ENCODE data around the gene ZNF823.

The ZNF823 gene

DNA sequence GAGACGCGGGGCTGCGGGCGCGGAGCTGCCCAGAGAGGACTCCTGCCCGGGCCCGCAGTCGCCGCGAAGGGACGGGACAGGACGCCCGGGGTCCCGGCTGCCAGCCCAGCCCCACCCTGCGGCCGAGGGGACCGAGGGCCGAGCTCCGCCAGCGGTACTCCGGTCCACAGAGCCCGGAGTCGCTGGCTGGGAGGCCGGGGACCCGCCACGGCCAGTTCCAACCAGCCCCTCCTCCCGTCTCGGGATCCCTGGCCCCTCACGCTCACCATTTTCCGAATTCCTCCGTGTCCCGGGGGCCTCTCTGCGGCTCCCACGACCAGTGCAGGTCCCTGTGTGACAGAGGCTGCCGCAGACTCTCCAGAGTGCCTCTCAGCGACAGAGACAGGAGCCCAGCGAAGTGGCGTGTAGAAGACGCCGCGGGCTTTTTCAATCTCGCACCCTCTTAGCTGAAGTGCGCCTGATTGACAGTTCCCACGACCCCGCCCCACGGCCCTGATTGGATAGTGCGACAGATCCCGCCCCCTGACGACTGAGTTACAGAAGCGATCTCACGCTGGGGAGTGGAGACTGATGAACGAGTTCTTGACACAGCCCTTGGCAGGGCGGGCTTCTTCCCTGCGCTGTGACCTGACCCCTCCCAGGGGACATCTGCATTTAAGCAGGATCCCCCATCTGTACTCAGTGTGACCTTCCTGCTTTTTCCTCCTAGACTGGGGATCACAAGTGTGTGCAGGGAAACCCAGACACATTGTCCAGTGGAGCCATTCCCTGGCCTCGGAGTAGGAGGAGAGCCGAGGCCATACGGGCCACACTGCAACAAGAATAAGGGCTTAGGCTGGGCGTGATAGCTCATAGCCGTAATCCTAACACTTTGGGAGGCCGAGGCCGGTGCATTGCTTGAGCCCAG is 44.0 kb downstream of the ZNF823 start:
- Histone ChIP-seq H3K27me3 (ENCODE audit: insufficient read depth, poor library complexity, severe bottlenecking) (no peaks in the 10 kb centered on the region), H3K4me3 (replicated peaks; ENCODE audit: insufficient read depth, low read length) (no peak overlapping the region), H3K27ac (replicated peaks) (peak overlapping the region; percentile 43)
- peak in 1 of 2 experiments; percentile 90 for DNase-seq (ENCODE audit: low read depth in 1 of 2, low spot score in 1 of 2)
- TF ChIP-seq, protein P1, sequence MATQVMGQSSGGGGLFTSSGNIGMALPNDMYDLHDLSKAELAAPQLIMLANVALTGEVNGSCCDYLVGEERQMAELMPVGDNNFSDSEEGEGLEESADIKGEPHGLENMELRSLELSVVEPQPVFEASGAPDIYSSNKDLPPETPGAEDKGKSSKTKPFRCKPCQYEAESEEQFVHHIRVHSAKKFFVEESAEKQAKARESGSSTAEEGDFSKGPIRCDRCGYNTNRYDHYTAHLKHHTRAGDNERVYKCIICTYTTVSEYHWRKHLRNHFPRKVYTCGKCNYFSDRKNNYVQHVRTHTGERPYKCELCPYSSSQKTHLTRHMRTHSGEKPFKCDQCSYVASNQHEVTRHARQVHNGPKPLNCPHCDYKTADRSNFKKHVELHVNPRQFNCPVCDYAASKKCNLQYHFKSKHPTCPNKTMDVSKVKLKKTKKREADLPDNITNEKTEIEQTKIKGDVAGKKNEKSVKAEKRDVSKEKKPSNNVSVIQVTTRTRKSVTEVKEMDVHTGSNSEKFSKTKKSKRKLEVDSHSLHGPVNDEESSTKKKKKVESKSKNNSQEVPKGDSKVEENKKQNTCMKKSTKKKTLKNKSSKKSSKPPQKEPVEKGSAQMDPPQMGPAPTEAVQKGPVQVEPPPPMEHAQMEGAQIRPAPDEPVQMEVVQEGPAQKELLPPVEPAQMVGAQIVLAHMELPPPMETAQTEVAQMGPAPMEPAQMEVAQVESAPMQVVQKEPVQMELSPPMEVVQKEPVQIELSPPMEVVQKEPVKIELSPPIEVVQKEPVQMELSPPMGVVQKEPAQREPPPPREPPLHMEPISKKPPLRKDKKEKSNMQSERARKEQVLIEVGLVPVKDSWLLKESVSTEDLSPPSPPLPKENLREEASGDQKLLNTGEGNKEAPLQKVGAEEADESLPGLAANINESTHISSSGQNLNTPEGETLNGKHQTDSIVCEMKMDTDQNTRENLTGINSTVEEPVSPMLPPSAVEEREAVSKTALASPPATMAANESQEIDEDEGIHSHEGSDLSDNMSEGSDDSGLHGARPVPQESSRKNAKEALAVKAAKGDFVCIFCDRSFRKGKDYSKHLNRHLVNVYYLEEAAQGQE (IDR thresholded peaks at IDR 0.05; ENCODE audit: insufficient replicate concordance, low read depth) = no peak
- peak; percentile 49; the same call in 1 of the 2 replicates for TF ChIP-seq POLR2AphosphoS5 (IDR thresholded peaks at IDR 0.05; ENCODE audit: low read depth)
- TF ChIP-seq SPI1 (IDR thresholded peaks at IDR 0.05; ENCODE audit: borderline replicate concordance, low read depth) = no peak
- TF ChIP-seq, protein P2, sequence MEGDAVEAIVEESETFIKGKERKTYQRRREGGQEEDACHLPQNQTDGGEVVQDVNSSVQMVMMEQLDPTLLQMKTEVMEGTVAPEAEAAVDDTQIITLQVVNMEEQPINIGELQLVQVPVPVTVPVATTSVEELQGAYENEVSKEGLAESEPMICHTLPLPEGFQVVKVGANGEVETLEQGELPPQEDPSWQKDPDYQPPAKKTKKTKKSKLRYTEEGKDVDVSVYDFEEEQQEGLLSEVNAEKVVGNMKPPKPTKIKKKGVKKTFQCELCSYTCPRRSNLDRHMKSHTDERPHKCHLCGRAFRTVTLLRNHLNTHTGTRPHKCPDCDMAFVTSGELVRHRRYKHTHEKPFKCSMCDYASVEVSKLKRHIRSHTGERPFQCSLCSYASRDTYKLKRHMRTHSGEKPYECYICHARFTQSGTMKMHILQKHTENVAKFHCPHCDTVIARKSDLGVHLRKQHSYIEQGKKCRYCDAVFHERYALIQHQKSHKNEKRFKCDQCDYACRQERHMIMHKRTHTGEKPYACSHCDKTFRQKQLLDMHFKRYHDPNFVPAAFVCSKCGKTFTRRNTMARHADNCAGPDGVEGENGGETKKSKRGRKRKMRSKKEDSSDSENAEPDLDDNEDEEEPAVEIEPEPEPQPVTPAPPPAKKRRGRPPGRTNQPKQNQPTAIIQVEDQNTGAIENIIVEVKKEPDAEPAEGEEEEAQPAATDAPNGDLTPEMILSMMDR (IDR thresholded peaks at IDR 0.05; ENCODE audit: insufficient read depth, low read length) = no peak

DNA sequence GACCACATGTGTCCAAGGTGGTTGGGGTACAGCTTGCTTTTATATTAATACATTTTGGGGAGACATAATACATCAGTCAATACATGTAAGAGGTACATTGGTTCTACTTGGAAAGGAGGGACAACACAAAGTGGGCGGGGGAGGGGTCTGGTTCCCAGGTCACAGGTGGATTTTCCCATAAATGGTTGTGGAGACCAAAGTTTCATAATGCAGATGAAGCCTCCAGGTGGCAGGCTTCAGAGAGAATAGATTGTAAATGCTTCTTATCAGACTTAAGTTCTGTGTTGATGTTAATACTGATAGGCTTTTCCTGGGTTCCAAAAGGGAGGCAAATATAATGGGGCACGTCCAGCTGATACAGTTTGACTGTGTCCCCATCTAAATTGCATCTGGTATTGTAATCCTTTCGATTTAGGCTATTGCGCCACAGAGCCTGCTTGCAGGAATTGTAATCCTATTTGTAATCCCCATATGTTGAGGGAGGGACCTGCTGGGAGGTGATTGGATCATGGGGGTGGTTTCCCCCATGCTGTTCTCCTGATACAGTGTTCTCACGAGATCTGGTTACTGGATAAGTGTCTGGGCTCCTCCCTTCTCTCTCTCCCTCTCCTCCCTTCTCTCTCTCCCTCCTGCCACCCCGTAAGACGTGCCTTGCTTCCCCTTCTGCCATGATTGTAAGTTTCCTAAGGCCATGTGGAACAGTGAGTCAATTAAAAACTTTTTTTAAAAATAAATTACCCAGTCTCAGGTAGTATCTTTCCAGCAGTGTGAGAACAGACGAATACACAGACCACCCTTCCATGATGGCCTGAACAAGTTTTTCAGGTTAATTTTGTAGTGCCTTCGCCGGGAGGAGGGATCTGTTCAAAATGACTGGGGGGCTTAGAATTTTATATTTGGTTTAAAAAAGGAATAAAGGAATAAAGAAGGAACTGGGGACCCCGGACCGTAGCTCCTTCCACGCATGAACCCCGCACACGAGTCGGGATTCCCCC is 44.9 kb downstream of the ZNF823 start:
- TF ChIP-seq SPI1 (IDR thresholded peaks at IDR 0.05; ENCODE audit: borderline replicate concordance, low read depth) = no peak
- TF ChIP-seq, protein P1 (IDR thresholded peaks at IDR 0.05; ENCODE audit: insufficient replicate concordance, low read depth) = no peak
- TF ChIP-seq POLR2AphosphoS5 (IDR thresholded peaks at IDR 0.05; ENCODE audit: low read depth) = no peak
- TF ChIP-seq GABPA (IDR thresholded peaks at IDR 0.05; ENCODE audit: low read depth) = no peak
- TF ChIP-seq, protein P2 (IDR thresholded peaks at IDR 0.05; ENCODE audit: insufficient read depth, low read length) = no peak
- no peaks in the 10 kb centered on the region for H3K27me3 ChIP-seq (ENCODE audit: insufficient read depth, poor library complexity, severe bottlenecking)
- DNase-seq (ENCODE audit: low read depth in 1 of 2, low spot score in 1 of 2) = peak in 1 of 2 experiments; percentile 34
- peak overlapping the region; percentile 43 for H3K27ac ChIP-seq (replicated peaks)
- no peak overlapping the region for H3K4me3 ChIP-seq (replicated peaks; ENCODE audit: insufficient read depth, low read length)

DNA sequence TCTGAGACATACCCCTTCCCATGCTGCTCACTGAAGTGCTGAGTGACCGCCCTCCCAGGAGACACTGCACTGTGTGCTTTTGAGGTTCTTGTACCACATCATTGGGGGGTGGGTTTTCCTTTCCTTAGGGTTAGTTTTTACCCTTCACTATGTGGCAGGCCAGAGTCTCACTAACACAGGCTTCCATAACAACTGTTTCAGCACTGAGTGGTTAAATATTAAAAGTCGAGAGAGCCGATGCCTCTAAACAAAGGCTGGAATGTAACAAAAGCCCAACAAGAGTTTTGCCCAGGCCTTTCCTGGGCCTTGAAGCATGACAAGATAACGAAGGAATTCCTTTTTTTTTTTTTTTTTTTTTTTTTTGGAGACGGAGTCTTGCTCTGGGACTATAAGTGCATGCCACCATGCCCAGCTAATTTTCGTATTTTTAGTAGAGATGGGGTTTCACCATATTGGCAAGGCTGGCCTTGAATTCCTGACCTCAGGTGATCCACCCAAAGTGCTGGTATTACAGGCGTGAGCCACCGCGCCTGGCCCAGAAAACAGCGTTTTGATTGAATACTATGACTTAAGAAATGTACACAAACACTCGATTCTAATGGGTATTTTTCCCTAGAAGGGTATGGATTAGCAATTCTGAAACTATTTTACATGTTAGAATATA is 46.5 kb downstream of the ZNF823 start:
- DNase-seq (ENCODE audit: low read depth in 1 of 2, low spot score in 1 of 2) = no peak
- Histone ChIP-seq H3K4me3 (replicated peaks; ENCODE audit: insufficient read depth, low read length) (no peak overlapping the region), H3K27me3 (ENCODE audit: insufficient read depth, poor library complexity, severe bottlenecking) (no peaks in the 10 kb centered on the region), H3K27ac (replicated peaks) (no peak overlapping the region)
- TF ChIP-seq GABPA (IDR thresholded peaks at IDR 0.05; ENCODE audit: low read depth) (no peak), POLR2AphosphoS5 (IDR thresholded peaks at IDR 0.05; ENCODE audit: low read depth) (no peak), SPI1 (IDR thresholded peaks at IDR 0.05; ENCODE audit: borderline replicate concordance, low read depth) (no peak)
- TF ChIP-seq, protein P1 (IDR thresholded peaks at IDR 0.05; ENCODE audit: insufficient replicate concordance, low read depth) = no peak
- TF ChIP-seq, protein P2 (IDR thresholded peaks at IDR 0.05; ENCODE audit: insufficient read depth, low read length) = no peak

Data from HL-60 (cell line).